Esophagus (tissue), 2 donors: ENCODE results near the gene WNT1. TPM values are rescaled to one million over a fixed set of nuclear protein-coding genes. Genes with fewer than 3 reads are reported as not detected.

Source experiments
- H3K27ac ChIP-seq, 2 donors: one replicate each; pipeline ENCODE4 v1.5.1; 2013; ENCODE audit warnings: low read depth in 2 of 2, mild to moderate bottlenecking in 2 of 2, inconsistent platforms in 1 of 2, low read length in 1 of 2, moderate library complexity in 1 of 2
- H3K27me3 ChIP-seq, 2 donors: one replicate each; pipeline ENCODE4 v1.6.1; 2013; ENCODE audit warnings: low read length in 2 of 2, control low read depth in 1 of 2, mild to moderate bottlenecking in 1 of 2; ENCODE audit not compliant: insufficient read depth in 2 of 2, control insufficient read depth in 1 of 2
- H3K36me3 ChIP-seq, 2 donors: one replicate each; pipeline ENCODE4 v1.6.1; 2013; ENCODE audit warnings: low read length in 1 of 2; ENCODE audit not compliant: control insufficient read depth in 2 of 2, insufficient read depth in 2 of 2
- H3K4me1 ChIP-seq, 2 donors: one replicate each; pipeline ENCODE4 v1.6.1; 2013; ENCODE audit warnings: low read length in 1 of 2; ENCODE audit not compliant: control insufficient read depth in 2 of 2, insufficient read depth in 2 of 2
- H3K4me3 ChIP-seq, 2 donors: one replicate each; pipeline ENCODE4 v1.5.1; 2013; ENCODE audit warnings: low read length in 2 of 2, mild to moderate bottlenecking in 2 of 2, low read depth in 1 of 2, moderate library complexity in 1 of 2
- H3K9me3 ChIP-seq, 2 donors: one replicate each; pipeline ENCODE4 v1.6.1; 2013; ENCODE audit warnings: mild to moderate bottlenecking in 2 of 2, low read depth in 1 of 2, low read length in 1 of 2, moderate library complexity in 1 of 2; ENCODE audit not compliant: control insufficient read depth in 2 of 2, insufficient read depth in 1 of 2
- WGBS, 2 donors: extraction: QIAGEN DNeasy Blood & Tissue Kit; methylation state at CpG; one replicate each; pipeline ENCODE4 v1.1.7; 2013; 5-methylcytosine and 5-hydroxymethylcytosine counted together
- polyA plus RNA-seq, 2 donors: library from polyadenylated mRNA; stranded (reverse); fragments of 200-250 nt; gene quantifications; one replicate each; pipeline ENCODE4 v1.2.3, GENCODE V29; 2013
- donor health status: healthy with polysubstance abuse.
- donor health status: Bipolar disorder and iron deficiency.

Gene WNT1
- polyA plus RNA-seq, 2 donors = 0.05 TPM; not detected in 1

DNA sequence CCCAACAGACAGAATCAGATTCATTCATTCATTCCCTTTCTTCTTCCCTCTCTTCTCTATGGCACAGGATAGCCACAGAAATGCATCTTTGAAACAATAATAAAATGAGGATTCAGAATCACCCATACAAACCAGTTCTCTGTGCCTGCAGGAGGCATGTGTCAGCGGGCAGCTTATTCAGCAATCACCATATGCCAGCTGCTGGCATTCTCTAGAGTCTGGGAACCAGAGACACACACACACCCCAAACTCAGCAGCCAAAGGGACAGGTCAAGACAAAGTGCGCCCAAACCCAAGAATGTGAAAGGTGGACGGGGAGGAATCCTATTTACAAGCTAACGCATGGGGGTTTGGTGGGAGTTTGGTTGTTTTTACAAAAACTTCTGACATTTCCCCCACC, 34.9 kb upstream of the WNT1 start:
- Histone ChIP-seq H3K4me1 (peaks cover 2 to 13% of the 10 kb centered on the region in 2 donors), H3K9me3 (no peaks in the 10 kb centered on the region), H3K36me3 (peaks cover 7 to 20% of the 10 kb centered on the region in 2 donors), H3K27ac (peak overlapping the region; percentile 77 to 81), H3K4me3 (no peak overlapping the region), H3K27me3 (no peaks in the 10 kb centered on the region)
- WGBS, 2 donors = 47 to 61% methylated on average over 4 of the region's 4 CpGs

GRCh38 chr12:48946205-48946604, 31.9 kb upstream of the WNT1 start:
- peaks cover 2 to 13% of the 10 kb centered on the region in 2 donors for H3K4me1 ChIP-seq
- H3K27ac ChIP-seq = peak overlapping the region in 1 of 2 donors; percentile 28
- H3K4me3 ChIP-seq = no peak overlapping the region
- H3K36me3 ChIP-seq = peaks cover 0 to 3% of the 10 kb centered on the region in 2 donors
- H3K27me3 ChIP-seq = no peaks in the 10 kb centered on the region
- no peaks in the 10 kb centered on the region for H3K9me3 ChIP-seq

DNA sequence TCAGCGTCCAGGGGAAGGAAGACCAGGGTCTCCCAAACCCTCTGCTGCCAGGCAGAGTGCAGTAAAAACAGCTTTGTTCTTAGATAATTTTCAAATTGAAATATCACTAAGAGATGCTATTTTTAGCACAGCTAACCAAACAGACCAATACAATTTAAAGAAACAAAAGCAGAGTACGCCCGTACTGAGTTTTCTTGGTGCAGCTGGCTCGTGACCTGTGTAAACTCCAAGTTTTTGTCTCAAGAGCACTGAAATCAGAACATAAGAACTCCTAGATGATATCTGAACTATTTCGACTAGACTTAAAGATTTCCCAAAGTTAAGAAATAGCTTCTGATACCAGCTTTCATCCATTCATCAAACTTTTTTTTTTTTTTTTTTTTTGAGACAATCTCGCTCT, 31.2 kb upstream of the WNT1 start:
- H3K27ac ChIP-seq = peak overlapping the region in 1 of 2 donors; percentile 24

DNA sequence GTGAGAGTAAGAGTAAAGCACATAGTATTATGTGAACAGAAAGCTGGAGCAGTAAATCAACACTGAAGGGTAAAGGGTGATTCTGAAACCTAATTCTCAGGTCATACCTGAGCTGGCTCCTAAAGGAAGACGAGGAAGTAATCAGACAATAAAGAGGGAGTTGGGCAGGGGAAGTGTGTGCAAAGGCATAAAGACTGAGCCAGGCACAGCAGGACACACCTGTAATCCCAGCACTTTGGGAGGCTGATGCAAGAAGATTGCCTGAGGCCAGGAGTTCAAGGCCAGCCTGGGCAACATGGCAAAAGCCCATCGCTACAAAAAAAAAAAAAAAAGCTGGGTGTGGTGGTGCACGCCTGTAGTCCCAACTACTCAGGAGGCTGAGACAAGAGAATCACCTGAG, 30.4 kb upstream of the WNT1 start:
- H3K36me3 ChIP-seq = peaks cover 0 to 6% of the 10 kb centered on the region in 2 donors
- H3K27ac ChIP-seq = no peak overlapping the region
- H3K9me3 ChIP-seq = no peaks in the 10 kb centered on the region
- 50 to 74% methylated on average over 3 of the region's 3 CpGs for WGBS, 2 donors
- no peaks in the 10 kb centered on the region for H3K27me3 ChIP-seq
- H3K4me3 ChIP-seq = no peak overlapping the region
- H3K4me1 ChIP-seq = peaks cover 0 to 7% of the 10 kb centered on the region in 2 donors

More for the DNA sequence above, 31.2 kb upstream of the WNT1 start:
- H3K9me3 ChIP-seq = no peaks in the 10 kb centered on the region
- H3K36me3 ChIP-seq = peaks cover 0 to 3% of the 10 kb centered on the region in 2 donors
- 70 to 72% methylated on average over 6 of the region's 6 CpGs for WGBS, 2 donors
- no peaks in the 10 kb centered on the region for H3K27me3 ChIP-seq
- no peak overlapping the region for H3K4me3 ChIP-seq
- H3K4me1 ChIP-seq = peaks cover 0 to 10% of the 10 kb centered on the region in 2 donors

- 80 to 90% methylated on average over 4 of the region's 4 CpGs for WGBS, 2 donors
- H3K9me3 ChIP-seq = no peaks in the 10 kb centered on the region
- peaks cover 0 to 6% of the 10 kb centered on the region in 2 donors for H3K4me1 ChIP-seq
- H3K27ac ChIP-seq = no peak overlapping the region
- peaks cover 0 to 6% of the 10 kb centered on the region in 2 donors for H3K36me3 ChIP-seq
- H3K4me3 ChIP-seq = no peak overlapping the region
- no peaks in the 10 kb centered on the region for H3K27me3 ChIP-seq
Observed at GRCh38 chr12:48952691-48953090, 25.4 kb upstream of the WNT1 start.

DNA sequence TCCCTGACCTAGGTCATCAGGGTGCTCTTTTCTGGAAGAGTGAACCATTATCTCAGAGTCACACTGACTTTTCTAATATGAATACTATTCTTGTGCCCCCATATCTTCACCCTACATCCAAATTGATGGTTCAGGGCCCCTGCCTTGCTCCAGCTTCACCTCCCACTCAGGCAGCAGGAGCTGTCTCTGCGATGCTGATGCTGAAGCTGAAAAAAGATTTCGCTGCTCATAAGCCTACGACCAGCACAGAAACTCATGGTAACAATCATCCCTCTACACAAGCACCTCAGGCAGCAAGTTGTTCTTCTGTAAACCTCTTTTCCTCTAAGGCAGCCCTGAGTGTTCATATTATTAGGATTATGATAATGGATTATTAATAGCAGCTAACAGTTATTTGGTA, 24.1 kb upstream of the WNT1 start:
- H3K36me3 ChIP-seq = peaks cover 0 to 6% of the 10 kb centered on the region in 2 donors
- WGBS, 2 donors = 94 to 96% methylated on average over 3 of the region's 3 CpGs

DNA sequence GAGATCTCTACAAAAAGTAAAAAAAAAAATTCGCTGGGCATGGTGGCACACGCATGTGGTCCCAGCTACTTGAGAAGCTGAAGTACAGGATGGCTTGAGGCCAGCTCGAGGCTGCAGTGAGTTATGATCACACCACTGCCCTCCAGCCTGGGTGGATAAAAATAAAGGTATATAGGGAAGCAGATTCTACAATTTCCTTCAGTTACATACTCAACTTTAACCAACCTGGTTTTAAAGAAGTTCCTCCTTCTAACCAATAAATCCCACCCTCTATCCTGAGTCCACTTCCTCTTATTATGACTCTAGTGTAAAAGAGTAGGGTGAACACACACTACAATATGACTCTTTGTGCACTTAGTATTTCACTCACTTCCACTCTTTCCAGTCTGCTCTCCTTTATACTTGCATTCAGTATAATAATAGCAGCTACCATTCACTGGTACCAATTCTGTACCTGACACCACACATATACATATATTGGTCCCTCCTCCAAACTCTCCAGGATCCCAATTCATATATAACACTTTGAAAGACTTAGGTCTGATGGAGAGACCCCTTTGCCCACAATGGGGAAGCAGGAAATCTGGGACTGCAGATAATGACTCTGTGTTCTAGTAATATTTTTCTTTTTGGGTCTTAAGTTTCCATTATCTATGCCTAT, 23.2 kb upstream of the WNT1 start:
- Histone ChIP-seq H3K27me3 (no peaks in the 10 kb centered on the region), H3K36me3 (peaks cover 0 to 4% of the 10 kb centered on the region in 2 donors), H3K9me3 (no peaks in the 10 kb centered on the region), H3K4me1 (peaks cover 0 to 6% of the 10 kb centered on the region in 2 donors), H3K27ac (no peak overlapping the region), H3K4me3 (no peak overlapping the region)
- 66 to 71% methylated on average over 3 of the region's 3 CpGs for WGBS, 2 donors

More for the DNA sequence above, 24.1 kb upstream of the WNT1 start:
- no peak overlapping the region for H3K4me3 ChIP-seq
- no peaks in the 10 kb centered on the region for H3K9me3 ChIP-seq
- H3K27me3 ChIP-seq = no peaks in the 10 kb centered on the region
- H3K4me1 ChIP-seq = peaks cover 0 to 6% of the 10 kb centered on the region in 2 donors
- no peak overlapping the region for H3K27ac ChIP-seq

GRCh38 chr12:48956279-48957140, 21.6 kb upstream of the WNT1 start:
- Histone ChIP-seq H3K9me3 (no peaks in the 10 kb centered on the region), H3K36me3 (peaks cover 0 to 3% of the 10 kb centered on the region in 2 donors), H3K4me1 (peaks cover 0 to 6% of the 10 kb centered on the region in 2 donors), H3K27me3 (no peaks in the 10 kb centered on the region), H3K4me3 (peak overlapping the region; percentile 79 to 97), H3K27ac (peak overlapping the region; percentile 63 to 87)
- 1% methylated on average over 24 to 29 of the region's 29 CpGs for WGBS, 2 donors

GRCh38 chr12:48957141-48958048, 20.7 kb upstream of the WNT1 start, which contains the start of gene ARF3:
Gene ARF3 (minus strand): TSS chr12:48957487. CDS start chr12:48941095, 16,392 bp downstream.
- Histone ChIP-seq H3K4me1 (peaks cover 0 to 6% of the 10 kb centered on the region in 2 donors), H3K4me3 (peak within 1 kb of the TSS; percentile 79 to 97), H3K9me3 (no peaks in the 10 kb centered on the region), H3K27ac (peak within 1 kb of the TSS; percentile 63 to 87), H3K27me3 (no peaks in the 10 kb centered on the region), H3K36me3 (peaks cover 0 to 3% of the 10 kb centered on the region in 2 donors)
- WGBS, 2 donors = 0 to 1% methylated on average over 56 to 58 of the region's 58 CpGs
